Naive thymus-derived CD4-positive, alpha-beta T cell (primary cell): ENCODE data around the gene VAV3. TPM values are rescaled to one million over a fixed set of nuclear protein-coding genes. Genes with fewer than 3 reads are reported as not detected.

ENCODE experiments used
- ATAC-seq: fragments of 150-1000 bp; cut with Tn5 transposase; 2 replicates; pipeline ENCODE4 v1.10.0; 2021; ENCODE audit warnings: mild to moderate bottlenecking, moderate library complexity
- CTCF ChIA-PET: fragments of 350-600 bp; sonication (Branson Sonifier 250); formaldehyde crosslinking; loops from one replicate; lab custom pipeline; 2021; ENCODE audit warnings: antibody characterized with exemption; lab: Charles Lee
- POLR2A ChIA-PET: fragments of 350-600 bp; sonication (Branson Sonifier 250); formaldehyde crosslinking; loops from one replicate; lab custom pipeline; 2021; ENCODE audit warnings: antibody characterized with exemption, inconsistent platforms; lab: Charles Lee
- DNase-seq, 9 donors: peaks; one replicate each; pipeline versions ENCODE4 v3.0.0 to v3.0.0-alpha.2; 2020 to 2022; ENCODE audit warnings: mixed read lengths in 1 of 9
- H3K27ac ChIP-seq: one replicate; pipeline ENCODE4 v1.7.0; 2013; ENCODE audit warnings: mild to moderate bottlenecking, low read depth, low read length, moderate library complexity
- H3K27me3 ChIP-seq, 2 donors: one replicate each; pipeline ENCODE4 v1.7.0; 2013; ENCODE audit warnings: low read length in 2 of 2, mild to moderate bottlenecking in 2 of 2, moderate library complexity in 2 of 2; ENCODE audit not compliant: control insufficient read depth in 2 of 2, insufficient read depth in 2 of 2
- H3K36me3 ChIP-seq, 3 experiments: 1 replicate in 2 of 3; 2 replicates in 1 of 3; pipeline ENCODE4 v1.7.0; 2013; ENCODE audit warnings: low read length in 3 of 3, mild to moderate bottlenecking in 3 of 3, moderate library complexity in 1 of 3; ENCODE audit not compliant: insufficient read depth in 3 of 3, control insufficient read depth in 2 of 3
- H3K4me1 ChIP-seq, 2 donors: one replicate each; pipeline ENCODE4 v1.7.0; 2013; ENCODE audit warnings: low read length in 2 of 2, mild to moderate bottlenecking in 2 of 2, moderate library complexity in 1 of 2; ENCODE audit not compliant: control insufficient read depth in 2 of 2, insufficient read depth in 2 of 2
- H3K4me3 ChIP-seq: 2 replicates; pipeline ENCODE4 v1.7.0; 2013; ENCODE audit warnings: mild to moderate bottlenecking, low read length
- H3K9me3 ChIP-seq, 3 experiments: 1 replicate in 2 of 3; 2 replicates in 1 of 3; pipeline ENCODE4 v1.7.0; 2013; ENCODE audit warnings: low read length in 3 of 3; ENCODE audit not compliant: control insufficient read depth in 2 of 3
- H3K27ac Mint-ChIP-seq, 9 donors: one replicate each; pipeline ENCODE4 v1.8.0; 2020 to 2022; ENCODE audit warnings: mixed read lengths in 9 of 9, mild to moderate bottlenecking in 8 of 9, moderate library complexity in 5 of 9, inconsistent platforms in 2 of 9
- H3K27me3 Mint-ChIP-seq, 5 donors: one replicate each; pipeline ENCODE4 v1.8.0; 2021 to 2022; ENCODE audit warnings: mixed read lengths in 5 of 5, mild to moderate bottlenecking in 1 of 5
- H3K36me3 Mint-ChIP-seq, 5 donors: one replicate each; pipeline ENCODE4 v1.8.0; 2020 to 2022; ENCODE audit warnings: mixed read lengths in 5 of 5, mild to moderate bottlenecking in 3 of 5, inconsistent platforms in 1 of 5
- H3K4me1 Mint-ChIP-seq, 7 donors: one replicate each; pipeline ENCODE4 v1.8.0; 2020 to 2022; ENCODE audit warnings: mixed read lengths in 7 of 7, mild to moderate bottlenecking in 3 of 7, inconsistent platforms in 1 of 7
- H3K4me3 Mint-ChIP-seq, 10 donors: one replicate each; pipeline ENCODE4 v1.8.0; 2020 to 2022; ENCODE audit warnings: mild to moderate bottlenecking in 10 of 10, mixed read lengths in 10 of 10, moderate library complexity in 6 of 10, inconsistent platforms in 2 of 10
- H3K9me3 Mint-ChIP-seq, 11 donors: one replicate each; pipeline ENCODE4 v1.8.0; 2020 to 2022; ENCODE audit warnings: mixed read lengths in 11 of 11, mild to moderate bottlenecking in 4 of 11, inconsistent platforms in 1 of 11, moderate library complexity in 1 of 11
- intact Hi-C, 2 donors: fragments of 100-400 bp; cut with micrococcal nuclease; formaldehyde crosslinking; loops; one replicate each; pipeline ENCODE4 v1.15.1; 2023
- polyA plus RNA-seq, 2 donors: library from polyadenylated mRNA; unstranded; fragments of 300-500 nt; fragmentation: Illumina TruSeq; gene quantifications; one replicate each; pipeline ENCODE4 v1.2.3, GENCODE V29; 2021
- total RNA-seq, 6 experiments: library from RNA in 5 of 6; stranded (reverse) in 5 of 6; gene quantifications; 1 replicate in 5 of 6; 2 replicates in 1 of 6; pipeline ENCODE4 v1.2.3 and lab custom pipeline; 2021 to 2026

Gene VAV3
- total and polyA plus RNA-seq, 7 experiments from 2014 or later = 1.3 to 23.2 (median 2.7) TPM

DNA sequence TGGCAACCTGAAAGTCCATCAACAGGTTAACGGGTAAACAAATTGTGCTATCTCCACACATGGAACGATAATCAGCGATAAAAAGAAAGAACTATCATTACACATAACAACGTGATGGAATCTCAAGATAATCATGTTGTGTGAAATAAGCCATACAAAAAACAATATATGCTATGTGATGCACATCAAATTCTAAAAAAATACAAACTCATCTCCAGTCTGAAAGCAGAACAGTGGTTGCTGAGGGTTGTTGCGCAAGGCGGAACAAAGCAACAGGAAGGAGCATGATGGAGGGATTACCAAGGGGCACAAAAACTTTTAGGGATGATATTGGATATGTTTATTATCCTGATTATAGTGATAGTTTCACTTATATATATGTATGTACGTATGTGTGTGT is 324.8 kb downstream of the VAV3 start:
- H3K4me1 Mint-ChIP-seq = peaks cover 0 to 3% (median 0%) of the 10 kb centered on the region in 7 donors
- peak; percentile 68 for ATAC-seq
- intact Hi-C loops = no loop called here

DNA sequence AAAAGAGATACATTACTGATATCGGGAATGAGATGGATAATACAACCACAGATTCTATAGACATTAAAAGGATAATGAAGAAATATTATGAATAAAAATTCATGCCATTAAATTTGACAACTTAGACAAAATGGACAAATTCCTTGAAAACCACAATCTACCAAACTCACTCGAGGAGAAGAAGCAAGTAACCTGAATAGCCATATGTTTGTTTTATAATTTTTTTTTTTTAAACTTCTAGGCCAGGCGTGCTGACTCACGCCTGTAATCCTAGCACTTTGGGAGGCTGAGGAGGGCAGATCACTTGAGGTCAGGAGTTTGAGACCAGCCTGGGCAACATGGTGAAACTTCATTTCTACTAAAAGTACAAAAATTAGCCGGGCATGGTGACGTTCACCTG is 327.9 kb downstream of the VAV3 start:
- no peak for DNase-seq
- Histone ChIP-seq H3K27me3 (no peaks in the 10 kb centered on the region), H3K27ac (no peak overlapping the region), H3K36me3 (no peaks in the 10 kb centered on the region), H3K9me3 (no peaks in the 10 kb centered on the region), H3K4me1 (no peaks in the 10 kb centered on the region), H3K4me3 (no peak overlapping the region)
- H3K27me3 Mint-ChIP-seq = no peaks in the 10 kb centered on the region
- intact Hi-C loops = no loop called here
- H3K36me3 Mint-ChIP-seq = peaks cover 0 to 15% (median 0%) of the 10 kb centered on the region in 5 donors
- peaks cover 0 to 4% (median 0%) of the 10 kb centered on the region in 11 donors for H3K9me3 Mint-ChIP-seq
- no peak overlapping the region for H3K27ac Mint-ChIP-seq
- ChIA-PET POLR2A (no interaction called here), CTCF (no interaction called here)
- H3K4me1 Mint-ChIP-seq = peaks cover 0 to 7% (median 0%) of the 10 kb centered on the region in 7 donors
- no peak for ATAC-seq
- no peak overlapping the region for H3K4me3 Mint-ChIP-seq

More for the DNA sequence above, 324.8 kb downstream of the VAV3 start:
- CTCF ChIA-PET = no interaction called here
- Mint-ChIP-seq H3K27me3 (no peaks in the 10 kb centered on the region), H3K9me3 (peaks cover 0 to 1% (median 0%) of the 10 kb centered on the region in 11 donors), H3K4me3 (no peak overlapping the region), H3K27ac (no peak overlapping the region), H3K36me3 (peaks cover 0 to 8% (median 0%) of the 10 kb centered on the region in 5 donors)
- POLR2A ChIA-PET = no interaction called here
- Histone ChIP-seq H3K27ac (no peak overlapping the region), H3K27me3 (no peaks in the 10 kb centered on the region), H3K4me3 (no peak overlapping the region), H3K36me3 (no peaks in the 10 kb centered on the region), H3K4me1 (no peaks in the 10 kb centered on the region), H3K9me3 (no peaks in the 10 kb centered on the region)
- no peak for DNase-seq

DNA sequence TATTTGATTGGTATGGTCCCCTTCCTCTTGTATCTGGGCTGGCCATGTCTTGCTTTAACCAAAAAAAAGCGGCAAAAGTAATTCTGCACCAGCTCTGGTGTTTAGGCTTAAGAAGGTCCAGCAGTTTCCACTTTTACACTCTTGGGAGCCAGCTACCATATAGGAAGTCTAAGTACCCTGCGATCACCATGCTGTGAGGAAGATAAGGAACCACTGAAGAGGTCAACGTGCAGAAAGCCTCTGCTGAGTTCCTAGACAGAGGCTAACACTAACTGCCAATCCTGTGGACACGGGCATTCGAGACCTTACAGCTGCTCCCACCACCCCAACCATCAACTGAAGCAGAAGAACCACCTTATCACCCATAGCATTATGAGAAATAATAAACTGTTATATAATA is 331.4 kb downstream of the VAV3 start:
- H3K27me3 ChIP-seq = no peaks in the 10 kb centered on the region
- H3K9me3 ChIP-seq = no peaks in the 10 kb centered on the region
- CTCF ChIA-PET = no interaction called here
- no peak for ATAC-seq
- DNase-seq = no peak
- no peak overlapping the region for H3K4me3 Mint-ChIP-seq
- peaks cover 0 to 4% (median 0%) of the 10 kb centered on the region in 11 donors for H3K9me3 Mint-ChIP-seq
- no peak overlapping the region for H3K4me3 ChIP-seq
- peaks cover 0 to 7% (median 4%) of the 10 kb centered on the region in 5 donors for H3K36me3 Mint-ChIP-seq
- H3K27ac Mint-ChIP-seq = no peak overlapping the region
- intact Hi-C loops = no loop called here
- POLR2A ChIA-PET = no interaction called here
- H3K27ac ChIP-seq = no peak overlapping the region
- H3K4me1 ChIP-seq = no peaks in the 10 kb centered on the region
- H3K27me3 Mint-ChIP-seq = no peaks in the 10 kb centered on the region
- H3K4me1 Mint-ChIP-seq = peaks cover 0 to 7% (median 0%) of the 10 kb centered on the region in 7 donors
- H3K36me3 ChIP-seq = no peaks in the 10 kb centered on the region

DNA sequence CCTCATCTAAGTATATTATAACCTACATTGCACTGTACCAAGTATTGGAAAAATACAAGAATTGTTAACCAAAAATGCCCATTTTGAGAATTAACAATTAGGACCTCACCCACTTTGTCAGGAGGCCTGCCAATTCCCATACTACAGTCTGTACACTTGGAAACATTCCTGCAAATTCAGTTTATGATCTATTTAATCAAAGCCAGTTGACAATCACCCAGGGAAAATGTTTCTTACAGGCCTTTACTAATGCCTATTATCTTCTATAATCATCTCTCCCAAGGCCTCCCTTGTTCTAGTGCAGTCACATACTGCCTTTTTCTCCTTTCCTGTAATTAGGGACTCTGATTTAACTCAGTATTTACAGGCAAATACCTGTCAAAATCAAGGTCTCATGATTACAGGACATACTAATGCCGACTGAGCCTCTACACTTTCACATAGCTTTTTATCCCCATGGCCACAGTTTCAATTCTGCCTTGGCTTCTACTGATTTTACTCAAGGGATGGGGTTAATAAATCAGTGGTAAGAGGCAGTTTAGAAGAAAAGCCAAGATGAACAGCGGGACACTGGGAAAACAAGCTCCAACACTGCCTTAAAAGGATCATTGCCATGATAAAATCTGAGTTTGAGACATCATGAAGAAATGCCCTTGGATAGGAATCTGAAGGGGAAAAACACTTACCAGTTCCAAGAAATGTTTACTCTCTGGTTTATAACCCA is 338.7 kb downstream of the VAV3 start:
- DNase-seq = no peak
- H3K36me3 ChIP-seq = no peaks in the 10 kb centered on the region
- H3K4me1 ChIP-seq = no peaks in the 10 kb centered on the region
- H3K27ac ChIP-seq = no peak overlapping the region
- Mint-ChIP-seq H3K27me3 (no peaks in the 10 kb centered on the region), H3K4me3 (no peak overlapping the region), H3K9me3 (no peaks in the 10 kb centered on the region), H3K27ac (no peak overlapping the region), H3K36me3 (peaks cover 0 to 4% (median 0%) of the 10 kb centered on the region in 5 donors), H3K4me1 (peaks cover 0 to 4% (median 0%) of the 10 kb centered on the region in 7 donors)
- intact Hi-C loops = no loop called here
- CTCF ChIA-PET = no interaction called here
- POLR2A ChIA-PET = no interaction called here
- no peaks in the 10 kb centered on the region for H3K9me3 ChIP-seq
- no peaks in the 10 kb centered on the region for H3K27me3 ChIP-seq
- H3K4me3 ChIP-seq = no peak overlapping the region
- ATAC-seq = no peak

DNA sequence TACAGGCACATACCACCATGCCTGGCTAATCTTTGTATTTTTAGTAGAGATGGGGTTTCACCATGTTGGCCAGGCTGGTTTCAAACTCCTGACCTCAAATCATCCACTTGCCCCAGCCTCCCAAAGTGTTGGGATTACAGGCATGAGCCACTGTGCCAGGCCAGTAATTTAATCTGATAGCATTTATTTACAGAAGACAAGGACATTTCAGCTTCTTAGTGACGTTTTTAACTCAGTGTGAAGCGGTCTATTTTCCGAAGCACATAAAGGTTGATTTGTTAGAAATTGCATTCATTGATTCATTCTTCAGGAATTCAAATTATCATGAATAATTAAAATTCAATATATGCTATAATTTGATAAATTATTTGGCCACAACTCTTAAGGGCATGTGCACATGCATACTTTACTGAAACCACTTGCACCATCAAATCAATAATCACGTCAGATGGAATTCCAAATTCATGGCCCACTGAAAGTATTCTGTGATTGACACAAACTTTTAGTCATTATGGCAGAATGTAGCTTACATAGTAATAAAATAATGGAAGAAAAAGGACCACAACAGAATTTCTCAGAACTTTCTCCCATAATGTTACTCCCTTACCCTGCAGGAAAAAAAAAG is 339.5 kb downstream of the VAV3 start:
- H3K27me3 ChIP-seq = no peaks in the 10 kb centered on the region
- ATAC-seq (no peak), DNase-seq (no peak)
- H3K36me3 ChIP-seq = no peaks in the 10 kb centered on the region
- ChIA-PET CTCF (no interaction called here), POLR2A (no interaction called here)
- H3K4me3 ChIP-seq = no peak overlapping the region
- no peaks in the 10 kb centered on the region for H3K9me3 ChIP-seq
- H3K36me3 Mint-ChIP-seq = peaks cover 0 to 1% (median 0%) of the 10 kb centered on the region in 5 donors
- H3K4me3 Mint-ChIP-seq = no peak overlapping the region
- H3K4me1 Mint-ChIP-seq = peaks cover 0 to 4% (median 0%) of the 10 kb centered on the region in 7 donors
- intact Hi-C loops = no loop called here
- no peaks in the 10 kb centered on the region for H3K4me1 ChIP-seq
- no peaks in the 10 kb centered on the region for H3K9me3 Mint-ChIP-seq
- H3K27ac ChIP-seq = no peak overlapping the region
- no peak overlapping the region for H3K27ac Mint-ChIP-seq
- H3K27me3 Mint-ChIP-seq = no peaks in the 10 kb centered on the region

DNA sequence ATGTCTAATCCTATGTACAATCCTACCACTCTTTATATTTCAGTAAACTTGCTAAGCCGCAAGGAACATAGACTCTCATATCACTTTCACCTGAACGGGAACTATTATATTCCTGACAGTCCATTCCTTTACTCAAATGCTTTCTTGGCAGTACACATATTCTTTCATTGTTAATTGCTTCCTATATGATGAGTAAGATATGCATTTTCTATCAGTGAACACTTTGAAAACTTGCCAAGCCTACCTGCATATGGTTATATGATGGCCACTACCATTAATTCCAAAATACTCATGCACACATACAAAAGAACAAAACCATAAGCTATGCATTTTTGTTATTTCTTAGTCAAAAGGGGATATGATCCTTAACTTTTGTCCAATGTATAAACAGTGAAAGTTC is 341.5 kb downstream of the VAV3 start:
- DNase-seq = no peak
- Histone ChIP-seq H3K27ac (no peak overlapping the region), H3K9me3 (no peaks in the 10 kb centered on the region), H3K4me3 (no peak overlapping the region), H3K36me3 (no peaks in the 10 kb centered on the region), H3K27me3 (no peaks in the 10 kb centered on the region), H3K4me1 (no peaks in the 10 kb centered on the region)
- Mint-ChIP-seq H3K27me3 (no peaks in the 10 kb centered on the region), H3K4me1 (peaks cover 0 to 4% (median 0%) of the 10 kb centered on the region in 7 donors), H3K36me3 (no peaks in the 10 kb centered on the region), H3K9me3 (no peaks in the 10 kb centered on the region), H3K4me3 (no peak overlapping the region), H3K27ac (no peak overlapping the region)
- no peak for ATAC-seq
- intact Hi-C loops = no loop called here
- ChIA-PET POLR2A (no interaction called here), CTCF (no interaction called here)

DNA sequence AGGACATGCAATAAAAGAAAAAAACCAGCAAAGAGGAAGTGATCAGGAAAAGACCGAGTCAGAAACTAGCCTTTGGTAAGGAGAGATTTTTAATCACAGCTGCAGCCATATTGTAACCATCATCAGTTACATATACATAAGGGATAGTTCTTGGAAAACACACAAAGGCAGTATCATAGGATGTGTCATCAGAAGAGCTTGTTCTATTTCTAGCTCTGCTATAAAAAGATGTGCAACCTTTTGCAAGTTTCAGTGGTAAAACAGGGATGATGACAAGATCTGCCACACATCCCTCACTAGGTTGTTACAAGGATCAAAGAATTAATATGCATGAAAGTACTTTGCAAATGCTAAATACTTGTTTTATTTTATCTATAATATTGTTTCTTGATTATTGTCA is 342.0 kb downstream of the VAV3 start:
- Histone ChIP-seq H3K4me1 (no peaks in the 10 kb centered on the region), H3K9me3 (no peaks in the 10 kb centered on the region), H3K36me3 (no peaks in the 10 kb centered on the region), H3K27ac (no peak overlapping the region), H3K27me3 (no peaks in the 10 kb centered on the region), H3K4me3 (no peak overlapping the region)
- Mint-ChIP-seq H3K4me1 (peaks cover 0 to 4% (median 0%) of the 10 kb centered on the region in 7 donors), H3K9me3 (no peaks in the 10 kb centered on the region), H3K4me3 (no peak overlapping the region), H3K36me3 (no peaks in the 10 kb centered on the region), H3K27me3 (no peaks in the 10 kb centered on the region), H3K27ac (no peak overlapping the region)
- POLR2A ChIA-PET = no interaction called here
- ATAC-seq = no peak
- intact Hi-C loops = no loop called here
- no peak for DNase-seq
- CTCF ChIA-PET = no interaction called here
